ENCODE results near the gene TMEM60.

The TMEM60 gene

GRCh38 chr7:77778535-77778934 lies 19.7 kb downstream of the TMEM60 start:
- in situ Hi-C loops (cut with HindIII; ENCODE audit: low sequenced_read_pairs) = no loop called here

GRCh38 chr7:77771901-77772300 lies 26.3 kb downstream of the TMEM60 start:
- in situ Hi-C loops (cut with HindIII; ENCODE audit: low sequenced_read_pairs) = no loop called here

GRCh38 chr7:77770316-77770715 lies 27.9 kb downstream of the TMEM60 start:
- in situ Hi-C loops (cut with HindIII; ENCODE audit: low sequenced_read_pairs) = no loop called here

- in situ Hi-C loops (cut with HindIII; ENCODE audit: low sequenced_read_pairs) = no loop called here
Observed at GRCh38 chr7:77766801-77767605, 31.2 kb downstream of the TMEM60 start.

GRCh38 chr7:77765906-77766800 lies 32.1 kb downstream of the TMEM60 start:
- in situ Hi-C loops (cut with HindIII; ENCODE audit: low sequenced_read_pairs) = no loop called here

- in situ Hi-C loops (cut with HindIII; ENCODE audit: low sequenced_read_pairs) = no loop called here
Observed at GRCh38 chr7:77765481-77765880, 32.8 kb downstream of the TMEM60 start.

- in situ Hi-C loops (cut with HindIII; ENCODE audit: low sequenced_read_pairs) = no loop called here
Observed at GRCh38 chr7:77760809-77761453, 37.3 kb downstream of the TMEM60 start.

GRCh38 chr7:77759294-77759889 lies 38.8 kb downstream of the TMEM60 start:
- in situ Hi-C loops (cut with HindIII; ENCODE audit: low sequenced_read_pairs) = no loop called here

GRCh38 chr7:77757589-77757988 lies 40.6 kb downstream of the TMEM60 start:
- in situ Hi-C loops (cut with HindIII; ENCODE audit: low sequenced_read_pairs) = no loop called here

- in situ Hi-C loops (cut with HindIII; ENCODE audit: low sequenced_read_pairs) = no loop called here
Observed at GRCh38 chr7:77753173-77753572, 45.1 kb downstream of the TMEM60 start.

- in situ Hi-C loops (cut with HindIII; ENCODE audit: low sequenced_read_pairs) = no loop called here
Observed at GRCh38 chr7:77752016-77752415, 46.2 kb downstream of the TMEM60 start.

- in situ Hi-C loops (cut with HindIII; ENCODE audit: low sequenced_read_pairs) = no loop called here
Observed at GRCh38 chr7:77747718-77748117, 50.5 kb downstream of the TMEM60 start.

- in situ Hi-C loops (cut with HindIII; ENCODE audit: low sequenced_read_pairs) = no loop called here
Observed at GRCh38 chr7:77747178-77747577, 51.1 kb downstream of the TMEM60 start.

GRCh38 chr7:77746824-77747165 lies 51.4 kb downstream of the TMEM60 start:
- in situ Hi-C loops (cut with HindIII; ENCODE audit: low sequenced_read_pairs) = no loop called here

- in situ Hi-C loops (cut with HindIII; ENCODE audit: low sequenced_read_pairs) = no loop called here
Observed at GRCh38 chr7:77746164-77746823, 51.9 kb downstream of the TMEM60 start.

- in situ Hi-C loops (cut with HindIII; ENCODE audit: low sequenced_read_pairs) = no loop called here
Observed at GRCh38 chr7:77745746-77746145, 52.5 kb downstream of the TMEM60 start.
